Suprapubic skin (tissue), 3 donors: ENCODE measurements around the gene SLC9A9.

Experiments used
- EP300 ChIP-seq: sonication (generic); formaldehyde crosslinking; IDR thresholded peaks from one replicate; pipeline ENCODE4 v1.6.1; 2017; ENCODE audit warnings: antibody characterized with exemption
- TF ChIP-seq, protein P1 (sequence below), 2 donors: fragments of 200-600 bp in 1 of 2; fragments of 450-650 bp in 1 of 2; sonication (generic) in 1 of 2; IDR thresholded peaks; one replicate each; pipeline ENCODE4 v1.5.1; 2016 to 2019; ENCODE audit warnings: antibody characterized with exemption in 2 of 2, mild to moderate bottlenecking in 1 of 2, moderate library complexity in 1 of 2

DNA sequence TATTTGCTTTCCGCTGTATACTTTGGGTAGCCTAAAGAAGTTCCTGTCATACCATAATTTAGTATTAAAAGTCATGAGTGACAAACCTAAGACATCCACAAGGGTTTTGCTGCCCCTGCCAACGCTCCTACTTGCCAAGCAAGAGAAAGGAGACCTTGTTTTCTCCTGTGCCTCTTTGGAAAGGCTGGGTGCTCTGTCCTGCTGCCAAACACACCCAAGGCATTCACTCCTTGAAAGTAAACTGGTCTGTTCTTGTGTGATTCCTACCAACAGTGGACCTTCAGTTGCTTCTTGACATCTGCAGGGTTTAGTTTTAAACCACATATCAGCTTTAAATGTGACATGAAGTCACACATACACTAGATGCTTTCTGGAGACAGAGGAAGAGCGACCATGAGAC, 295.4 kb downstream of the SLC9A9 start:
- no peak for TF ChIP-seq EP300
- TF ChIP-seq, protein P1, sequence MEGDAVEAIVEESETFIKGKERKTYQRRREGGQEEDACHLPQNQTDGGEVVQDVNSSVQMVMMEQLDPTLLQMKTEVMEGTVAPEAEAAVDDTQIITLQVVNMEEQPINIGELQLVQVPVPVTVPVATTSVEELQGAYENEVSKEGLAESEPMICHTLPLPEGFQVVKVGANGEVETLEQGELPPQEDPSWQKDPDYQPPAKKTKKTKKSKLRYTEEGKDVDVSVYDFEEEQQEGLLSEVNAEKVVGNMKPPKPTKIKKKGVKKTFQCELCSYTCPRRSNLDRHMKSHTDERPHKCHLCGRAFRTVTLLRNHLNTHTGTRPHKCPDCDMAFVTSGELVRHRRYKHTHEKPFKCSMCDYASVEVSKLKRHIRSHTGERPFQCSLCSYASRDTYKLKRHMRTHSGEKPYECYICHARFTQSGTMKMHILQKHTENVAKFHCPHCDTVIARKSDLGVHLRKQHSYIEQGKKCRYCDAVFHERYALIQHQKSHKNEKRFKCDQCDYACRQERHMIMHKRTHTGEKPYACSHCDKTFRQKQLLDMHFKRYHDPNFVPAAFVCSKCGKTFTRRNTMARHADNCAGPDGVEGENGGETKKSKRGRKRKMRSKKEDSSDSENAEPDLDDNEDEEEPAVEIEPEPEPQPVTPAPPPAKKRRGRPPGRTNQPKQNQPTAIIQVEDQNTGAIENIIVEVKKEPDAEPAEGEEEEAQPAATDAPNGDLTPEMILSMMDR (IDR thresholded peaks at IDR 0.05): no peak
